ENCODE data around the gene FRRS1L.

DNA sequence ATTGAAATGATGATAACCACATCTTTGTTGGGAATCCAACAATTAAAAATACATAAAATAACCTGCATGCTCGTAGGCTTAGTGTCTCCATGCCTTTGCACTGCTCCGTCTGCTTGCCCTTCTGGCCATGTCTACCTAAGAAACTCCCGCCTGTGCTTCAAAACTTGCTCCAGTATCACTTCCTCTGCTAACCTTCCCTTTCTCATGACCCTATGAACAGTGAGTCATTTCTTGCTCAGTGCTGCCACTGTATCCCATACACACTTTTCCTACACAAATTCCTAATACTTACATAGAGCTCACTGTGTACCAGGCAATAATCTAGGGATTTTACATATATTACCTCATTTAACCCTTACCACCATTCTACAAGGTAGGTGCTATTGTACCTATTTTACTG lies 80.8 kb downstream of the FRRS1L start:
- TF ChIP-seq CTCF (IDR thresholded peaks at IDR 0.05; ENCODE audit: low read length), result no peak
- TF ChIP-seq EZH2 (IDR thresholded peaks at IDR 0.05; ENCODE audit: borderline replicate concordance, low read length), result no peak

Data from OCI-LY1 (cell line).